GM20000 (cell line): ENCODE data around the gene FAM20A.
A peak's percentile ranks its signal among the peaks of the same experiment; 100 is the strongest.

ENCODE experiments used
- DNase-seq: peaks from one replicate; pipeline ENCODE4 v3.0.0; 2012; ENCODE audit warnings: low spot score
- TF ChIP-seq, protein P1 (sequence below): IDR thresholded peaks from 2 replicates; pipeline ENCODE4 v1.5.1; 2012; ENCODE audit warnings: mild to moderate bottlenecking, control low read depth; ENCODE audit errors: extremely low read depth, missing control alignments

The FAM20A gene

DNA sequence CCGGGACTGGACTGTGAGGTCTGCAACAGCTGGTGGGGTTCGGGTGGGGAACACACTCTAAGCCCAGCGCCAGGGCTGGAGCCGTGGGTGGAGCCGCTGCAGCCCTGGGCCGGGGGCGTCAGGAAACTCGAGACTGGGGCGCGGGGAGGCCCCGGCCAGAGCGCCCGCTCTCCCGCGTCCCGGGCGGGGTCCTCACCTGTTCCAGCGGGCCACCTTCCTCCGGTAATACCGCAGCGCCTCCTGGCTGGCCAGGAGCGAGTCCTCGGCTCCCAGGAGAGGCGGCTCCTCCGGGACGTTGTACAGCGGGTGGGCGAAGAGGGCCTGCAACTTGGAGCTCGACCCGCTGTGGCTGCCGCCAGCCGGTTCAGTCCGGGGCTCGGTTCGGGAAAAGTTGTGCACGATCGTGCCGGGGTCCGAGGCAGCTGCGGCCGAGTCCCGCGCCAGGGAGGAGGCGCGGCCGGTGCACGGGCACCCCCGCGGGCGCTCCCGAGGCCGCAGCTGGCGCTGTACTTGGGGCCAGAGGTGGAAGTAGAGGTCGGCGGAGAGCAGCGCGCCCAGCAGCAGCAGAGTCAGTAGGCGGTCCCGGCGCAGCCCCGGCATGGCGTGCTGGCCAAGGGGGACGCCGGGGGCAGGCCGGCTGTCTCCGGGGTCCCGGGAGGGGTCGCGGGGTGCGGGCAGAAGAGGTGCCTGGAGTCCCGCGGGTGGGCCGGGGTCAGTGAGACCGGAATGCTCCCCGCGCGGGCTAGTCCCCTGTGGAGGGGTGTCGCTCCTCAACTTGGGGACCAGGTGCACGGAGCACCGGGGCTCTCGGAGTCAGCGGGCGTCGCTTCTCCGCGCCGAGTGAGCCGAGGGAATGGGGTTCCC, 868 bp downstream of the FAM20A start:
- peak; percentile 54 for DNase-seq
- TF ChIP-seq, protein P1, sequence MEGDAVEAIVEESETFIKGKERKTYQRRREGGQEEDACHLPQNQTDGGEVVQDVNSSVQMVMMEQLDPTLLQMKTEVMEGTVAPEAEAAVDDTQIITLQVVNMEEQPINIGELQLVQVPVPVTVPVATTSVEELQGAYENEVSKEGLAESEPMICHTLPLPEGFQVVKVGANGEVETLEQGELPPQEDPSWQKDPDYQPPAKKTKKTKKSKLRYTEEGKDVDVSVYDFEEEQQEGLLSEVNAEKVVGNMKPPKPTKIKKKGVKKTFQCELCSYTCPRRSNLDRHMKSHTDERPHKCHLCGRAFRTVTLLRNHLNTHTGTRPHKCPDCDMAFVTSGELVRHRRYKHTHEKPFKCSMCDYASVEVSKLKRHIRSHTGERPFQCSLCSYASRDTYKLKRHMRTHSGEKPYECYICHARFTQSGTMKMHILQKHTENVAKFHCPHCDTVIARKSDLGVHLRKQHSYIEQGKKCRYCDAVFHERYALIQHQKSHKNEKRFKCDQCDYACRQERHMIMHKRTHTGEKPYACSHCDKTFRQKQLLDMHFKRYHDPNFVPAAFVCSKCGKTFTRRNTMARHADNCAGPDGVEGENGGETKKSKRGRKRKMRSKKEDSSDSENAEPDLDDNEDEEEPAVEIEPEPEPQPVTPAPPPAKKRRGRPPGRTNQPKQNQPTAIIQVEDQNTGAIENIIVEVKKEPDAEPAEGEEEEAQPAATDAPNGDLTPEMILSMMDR, result no peak

DNA sequence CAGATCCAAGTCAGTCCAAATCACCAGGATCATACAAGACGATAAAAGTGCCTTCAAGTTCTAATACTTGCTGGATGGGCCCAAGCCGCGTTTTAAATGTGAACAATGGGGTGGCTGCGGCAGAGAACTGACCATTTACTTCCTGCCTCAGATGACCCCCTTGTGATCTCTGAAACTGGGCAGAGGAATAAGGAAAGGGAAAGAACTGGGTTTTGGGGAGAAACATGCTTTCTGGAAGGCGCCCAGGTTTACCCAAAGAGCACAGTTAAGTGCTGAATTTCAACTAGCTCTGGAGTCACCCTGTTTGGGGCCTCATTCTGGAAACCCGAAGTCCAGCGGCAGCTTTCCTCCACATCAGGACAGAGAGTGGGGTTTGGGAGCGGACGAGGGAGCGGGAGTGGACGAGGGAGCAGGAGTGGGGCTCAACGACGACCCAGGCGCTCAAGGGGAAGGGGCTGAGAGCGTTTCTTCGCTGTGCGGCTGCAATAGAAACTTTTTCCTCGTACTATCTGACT, 1.6 kb downstream of the FAM20A start:
- peak; percentile 21 for DNase-seq
- TF ChIP-seq, protein P1, result no peak

DNA sequence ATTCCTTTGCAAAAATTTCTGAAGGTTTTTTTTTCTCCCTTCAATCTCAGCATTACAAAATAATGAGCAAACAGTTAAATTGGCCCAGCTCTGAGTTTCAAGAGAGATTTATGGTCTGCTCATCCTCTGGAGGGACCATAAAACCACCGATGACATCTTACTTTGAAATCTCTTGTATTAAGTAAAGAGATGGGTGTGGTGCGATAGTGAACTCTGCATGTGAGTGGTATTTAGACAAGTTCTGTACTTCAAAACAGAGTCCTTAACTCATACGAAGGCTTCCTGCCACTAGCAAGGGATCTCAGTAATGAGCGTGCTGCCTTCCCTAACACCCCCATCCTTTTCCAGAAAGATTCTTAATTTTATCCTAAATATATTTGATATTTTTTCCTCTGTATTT, 2.1 kb downstream of the FAM20A start:
- no peak for DNase-seq
- TF ChIP-seq, protein P1, result no peak

DNA sequence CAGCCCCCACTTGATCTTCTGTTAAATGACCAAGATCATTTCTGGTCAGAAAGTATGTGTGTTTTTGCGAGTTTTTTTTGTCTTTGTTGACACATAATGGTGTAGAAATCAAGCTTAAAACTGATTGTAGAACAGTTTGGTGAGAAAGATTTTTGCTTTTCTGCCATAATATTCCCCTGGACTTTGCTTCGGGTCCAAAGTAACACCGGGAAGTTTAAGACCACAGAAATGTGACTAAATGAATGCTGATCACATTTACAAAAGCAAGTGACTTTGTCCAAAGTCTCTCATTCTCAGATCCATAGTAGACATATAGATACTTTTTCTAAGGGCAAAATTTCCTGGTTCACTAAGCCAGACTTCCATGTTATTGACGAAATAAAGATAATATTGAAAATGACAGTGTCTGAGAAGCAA, 2.6 kb downstream of the FAM20A start:
- DNase-seq, result no peak
- TF ChIP-seq, protein P1, result no peak

DNA sequence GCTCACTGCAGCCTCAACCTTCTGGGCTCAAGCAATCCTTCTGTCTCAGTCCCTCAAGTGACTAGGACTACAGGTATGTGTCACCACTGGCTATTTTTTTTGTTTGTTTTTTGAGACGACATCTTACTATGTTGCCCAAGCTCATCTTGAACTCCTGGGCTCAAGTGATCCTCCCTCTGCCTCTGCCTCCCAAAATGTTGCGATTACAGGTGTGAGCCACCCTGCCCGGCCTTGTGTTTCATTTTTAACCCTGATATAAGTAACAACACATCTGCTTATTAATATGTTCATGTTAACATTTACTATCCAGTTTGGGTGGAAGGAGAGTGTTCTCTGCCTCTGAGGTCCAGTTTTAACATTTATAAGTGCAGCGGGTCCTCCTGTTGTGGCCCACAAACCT, 3.1 kb downstream of the FAM20A start:
- TF ChIP-seq, protein P1, result no peak
- no peak for DNase-seq

DNA sequence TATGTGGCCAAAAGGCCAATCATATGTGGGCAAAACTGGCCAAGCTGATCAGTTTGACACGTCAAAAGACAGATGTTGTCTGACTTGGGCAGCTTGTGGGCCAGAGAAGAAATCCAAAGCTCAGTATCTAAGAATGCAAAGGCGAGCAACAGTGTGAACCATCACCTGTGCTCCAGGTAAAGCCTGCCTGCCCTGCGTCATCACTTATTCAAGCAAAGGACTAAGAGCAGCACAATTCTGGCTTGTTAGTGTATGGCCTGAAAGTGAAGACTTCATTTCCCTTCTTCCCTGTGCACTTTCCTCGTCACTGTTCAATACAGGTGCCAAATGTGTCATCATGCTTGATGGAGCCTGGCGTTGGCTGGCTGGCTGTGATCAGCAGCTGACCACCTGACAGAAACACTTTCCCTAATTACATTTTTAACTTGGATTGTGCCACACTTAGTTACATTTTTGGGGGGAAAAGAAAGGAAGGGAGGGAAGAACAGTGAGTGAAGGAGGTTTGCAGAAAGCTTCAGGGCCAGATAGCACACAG, 4.7 kb downstream of the FAM20A start:
- DNase-seq, result no peak
- TF ChIP-seq, protein P1, result no peak

DNA sequence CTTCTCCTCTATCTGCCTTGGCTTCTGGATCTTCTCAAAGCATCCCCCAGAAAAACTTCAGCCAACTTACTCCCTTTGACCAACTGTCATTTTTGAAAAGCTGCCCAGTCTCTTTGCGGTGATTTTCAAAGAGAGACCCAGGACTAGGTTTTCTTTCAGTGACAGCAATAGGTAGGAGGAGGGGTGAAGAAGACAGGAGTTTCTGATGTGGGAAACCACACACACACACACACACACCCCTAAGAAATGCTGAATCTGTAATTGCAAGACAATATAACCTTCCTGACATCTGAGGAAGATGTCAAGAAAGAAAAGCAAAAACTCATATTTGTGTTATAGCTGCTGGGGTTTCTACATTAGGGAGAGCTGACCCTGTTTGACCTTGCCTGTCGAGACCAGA, 5.2 kb downstream of the FAM20A start:
- no peak for DNase-seq
- TF ChIP-seq, protein P1, result no peak
